ENCODE data around the gene ASB7.

The ASB7 gene

DNA sequence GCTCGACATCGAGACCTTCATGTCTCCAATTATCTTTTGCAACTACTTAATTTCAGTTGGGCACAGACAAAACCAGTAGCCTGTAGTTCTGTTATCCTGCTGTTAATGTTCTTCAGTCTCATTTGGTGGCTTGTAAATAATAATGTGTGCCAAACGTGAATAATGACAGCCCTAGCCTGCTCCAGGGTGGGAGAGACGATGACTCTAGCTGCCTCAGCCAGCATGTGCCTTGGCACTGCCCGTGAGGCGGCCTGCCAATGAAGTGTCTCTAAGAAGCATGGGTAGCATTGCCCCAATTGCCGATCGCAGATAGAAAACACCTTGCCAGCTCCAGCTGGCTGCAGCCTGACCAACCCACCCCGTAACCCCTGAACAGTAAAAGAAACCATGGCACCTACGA lies 58.8 kb downstream of the ASB7 start:
- no peak for TF ChIP-seq TAF1 (IDR thresholded peaks at IDR 0.05; ENCODE audit: borderline replicate concordance, insufficient read depth, low read length)
- TF ChIP-seq SIN3A (IDR thresholded peaks at IDR 0.05; ENCODE audit: borderline replicate concordance, insufficient read depth, low read length), result no peak
- no peak for TF ChIP-seq FOXP2 (optimal IDR thresholded peaks at IDR 0.05; ENCODE audit: borderline replicate concordance, extremely low read depth, extremely low read length, insufficient read depth)
- TF ChIP-seq, protein P1, sequence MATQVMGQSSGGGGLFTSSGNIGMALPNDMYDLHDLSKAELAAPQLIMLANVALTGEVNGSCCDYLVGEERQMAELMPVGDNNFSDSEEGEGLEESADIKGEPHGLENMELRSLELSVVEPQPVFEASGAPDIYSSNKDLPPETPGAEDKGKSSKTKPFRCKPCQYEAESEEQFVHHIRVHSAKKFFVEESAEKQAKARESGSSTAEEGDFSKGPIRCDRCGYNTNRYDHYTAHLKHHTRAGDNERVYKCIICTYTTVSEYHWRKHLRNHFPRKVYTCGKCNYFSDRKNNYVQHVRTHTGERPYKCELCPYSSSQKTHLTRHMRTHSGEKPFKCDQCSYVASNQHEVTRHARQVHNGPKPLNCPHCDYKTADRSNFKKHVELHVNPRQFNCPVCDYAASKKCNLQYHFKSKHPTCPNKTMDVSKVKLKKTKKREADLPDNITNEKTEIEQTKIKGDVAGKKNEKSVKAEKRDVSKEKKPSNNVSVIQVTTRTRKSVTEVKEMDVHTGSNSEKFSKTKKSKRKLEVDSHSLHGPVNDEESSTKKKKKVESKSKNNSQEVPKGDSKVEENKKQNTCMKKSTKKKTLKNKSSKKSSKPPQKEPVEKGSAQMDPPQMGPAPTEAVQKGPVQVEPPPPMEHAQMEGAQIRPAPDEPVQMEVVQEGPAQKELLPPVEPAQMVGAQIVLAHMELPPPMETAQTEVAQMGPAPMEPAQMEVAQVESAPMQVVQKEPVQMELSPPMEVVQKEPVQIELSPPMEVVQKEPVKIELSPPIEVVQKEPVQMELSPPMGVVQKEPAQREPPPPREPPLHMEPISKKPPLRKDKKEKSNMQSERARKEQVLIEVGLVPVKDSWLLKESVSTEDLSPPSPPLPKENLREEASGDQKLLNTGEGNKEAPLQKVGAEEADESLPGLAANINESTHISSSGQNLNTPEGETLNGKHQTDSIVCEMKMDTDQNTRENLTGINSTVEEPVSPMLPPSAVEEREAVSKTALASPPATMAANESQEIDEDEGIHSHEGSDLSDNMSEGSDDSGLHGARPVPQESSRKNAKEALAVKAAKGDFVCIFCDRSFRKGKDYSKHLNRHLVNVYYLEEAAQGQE (IDR thresholded peaks at IDR 0.05; ENCODE audit: insufficient read depth in 1 of 2, low read depth in 2 of 2, low read length in 2 of 2), result no peak
- no peak for TF ChIP-seq POLR2AphosphoS5 (IDR thresholded peaks at IDR 0.05; ENCODE audit: low read depth, low read length)

- no peak for TF ChIP-seq TAF1 (IDR thresholded peaks at IDR 0.05; ENCODE audit: borderline replicate concordance, insufficient read depth, low read length)
- TF ChIP-seq, protein P1 (IDR thresholded peaks at IDR 0.05; ENCODE audit: insufficient read depth in 1 of 2, low read depth in 2 of 2, low read length in 2 of 2), result peak; percentile 32 to 79; a peak in 1 of 4 replicates
These were observed 60.9 kb downstream of the ASB7 start for GRCh38 chr15:100663086-100663914.

- TF ChIP-seq SIN3A (IDR thresholded peaks at IDR 0.05; ENCODE audit: borderline replicate concordance, insufficient read depth, low read length) (no peak), TAF1 (IDR thresholded peaks at IDR 0.05; ENCODE audit: borderline replicate concordance, insufficient read depth, low read length) (no peak), FOXP2 (optimal IDR thresholded peaks at IDR 0.05; ENCODE audit: borderline replicate concordance, extremely low read depth, extremely low read length, insufficient read depth) (no peak), POLR2AphosphoS5 (IDR thresholded peaks at IDR 0.05; ENCODE audit: low read depth, low read length) (no peak)
- TF ChIP-seq, protein P1 (IDR thresholded peaks at IDR 0.05; ENCODE audit: insufficient read depth in 1 of 2, low read depth in 2 of 2, low read length in 2 of 2), result no peak
These were observed 61.5 kb downstream of the ASB7 start for GRCh38 chr15:100663915-100664281.

GRCh38 chr15:100665570-100665969 lies 63.2 kb downstream of the ASB7 start:
- TF ChIP-seq SIN3A (IDR thresholded peaks at IDR 0.05; ENCODE audit: borderline replicate concordance, insufficient read depth, low read length) (no peak), TAF1 (IDR thresholded peaks at IDR 0.05; ENCODE audit: borderline replicate concordance, insufficient read depth, low read length) (no peak), POLR2AphosphoS5 (IDR thresholded peaks at IDR 0.05; ENCODE audit: low read depth, low read length) (no peak), FOXP2 (optimal IDR thresholded peaks at IDR 0.05; ENCODE audit: borderline replicate concordance, extremely low read depth, extremely low read length, insufficient read depth) (no peak)
- TF ChIP-seq, protein P1 (IDR thresholded peaks at IDR 0.05; ENCODE audit: insufficient read depth in 1 of 2, low read depth in 2 of 2, low read length in 2 of 2), result no peak
